Keratinocyte (primary cell): ENCODE measurements around the gene EME1.

ENCODE experiments used
- CTCF ChIP-seq, 3 experiments: IDR thresholded peaks in 1 of 3; conservative IDR thresholded peaks in 1 of 3; optimal IDR thresholded peaks in 1 of 3; 2 replicates in 2 of 3; 3 replicates in 1 of 3; pipeline versions ENCODE3 to v1.5.1; 2011; ENCODE audit warnings: low read length in 3 of 3, mild to moderate bottlenecking in 3 of 3, moderate library complexity in 2 of 3, control low read depth in 1 of 3, inconsistent platforms in 1 of 3; ENCODE audit not compliant: insufficient read depth in 2 of 3; ENCODE audit errors: extremely low read depth in 1 of 3
- EZH2 ChIP-seq: IDR thresholded peaks from one replicate; pipeline ENCODE4 v1.6.1; 2012; ENCODE audit warnings: inconsistent platforms, mild to moderate bottlenecking, low read length, moderate library complexity

- TF ChIP-seq EZH2, result no peak
- TF ChIP-seq CTCF (optimal IDR thresholded peaks at IDR 0.05 in 1 of 3, IDR thresholded peaks at IDR 0.05 in 1 of 3, conservative IDR thresholded peaks at IDR 0.05 in 1 of 3; ENCODE audit: extremely low read depth in 1 of 3, insufficient read depth in 2 of 3, low read length in 3 of 3), result no peak
Measured at GRCh38 chr17:50414808-50415207, 41.8 kb downstream of the EME1 start.
